Liver (tissue), 9 donors: ENCODE results near the gene SOX5. TPM values are rescaled to one million over a fixed set of nuclear protein-coding genes. Genes with fewer than 3 reads are reported as not detected.

ENCODE experiments used
- DNase-seq: peaks from one replicate; pipeline ENCODE4 v3.0.0-alpha.2; 2017; ENCODE audit warnings: low spot score
- H3K27ac ChIP-seq, 2 donors: one replicate each; pipeline ENCODE4 v1.7.0; 2013; ENCODE audit warnings: inconsistent platforms in 2 of 2, low read length in 2 of 2, control low read depth in 1 of 2, low read depth in 1 of 2, mild to moderate bottlenecking in 1 of 2
- H3K27me3 ChIP-seq, 4 donors: one replicate each; pipeline versions ENCODE4 v1.6.1 to v1.7.0; 2013; ENCODE audit warnings: low read length in 3 of 4, inconsistent platforms in 1 of 4, mild to moderate bottlenecking in 1 of 4, moderate library complexity in 1 of 4; ENCODE audit not compliant: control insufficient read depth in 4 of 4, insufficient read depth in 4 of 4
- H3K36me3 ChIP-seq, 4 donors: one replicate each; pipeline versions ENCODE4 v1.6.1 to v1.7.0; 2013; ENCODE audit warnings: low read length in 3 of 4, mild to moderate bottlenecking in 3 of 4, low read depth in 1 of 4, moderate library complexity in 1 of 4; ENCODE audit not compliant: control insufficient read depth in 4 of 4, insufficient read depth in 3 of 4
- H3K4me1 ChIP-seq, 4 donors: one replicate each; pipeline versions ENCODE4 v1.6.1 to v1.7.0; 2013; ENCODE audit warnings: low read length in 3 of 4, mild to moderate bottlenecking in 3 of 4, moderate library complexity in 1 of 4; ENCODE audit not compliant: control insufficient read depth in 4 of 4, insufficient read depth in 4 of 4
- H3K4me3 ChIP-seq, 3 donors: one replicate each; pipeline versions ENCODE4 v1.6.1 to v1.7.0; 2013; ENCODE audit warnings: low read length in 3 of 3, control low read depth in 1 of 3, low read depth in 1 of 3, mild to moderate bottlenecking in 1 of 3
- H3K9ac ChIP-seq, 2 donors: one replicate each; pipeline ENCODE4 v1.7.0; 2013; ENCODE audit warnings: low read length in 2 of 2, mild to moderate bottlenecking in 2 of 2, moderate library complexity in 2 of 2, control low read depth in 1 of 2, low read depth in 1 of 2
- H3K9me3 ChIP-seq, 4 donors: one replicate each; pipeline versions ENCODE4 v1.6.1 to v1.7.0; 2013; ENCODE audit warnings: low read length in 3 of 4; ENCODE audit not compliant: control insufficient read depth in 4 of 4
- ATF3 ChIP-seq: IDR thresholded peaks from 2 replicates; pipeline ENCODE4 v1.6.1; 2016; ENCODE audit warnings: antibody characterized with exemption
- CTCF ChIP-seq: fragments of 150-350 bp; IDR thresholded peaks from 2 replicates; pipeline ENCODE4 v1.5.1; 2017; ENCODE audit warnings: improper control_type of control experiment, low read depth, low read length; ENCODE audit not compliant: missing input control
- EGR1 ChIP-seq, 2 donors: IDR thresholded peaks; 2 replicates each; pipeline ENCODE4 v1.6.1; 2016 to 2018; ENCODE audit warnings: antibody characterized with exemption in 2 of 2, low read depth in 2 of 2
- FOXA2 ChIP-seq: IDR thresholded peaks from 2 replicates; pipeline ENCODE4 v1.6.1; 2016; ENCODE audit warnings: antibody characterized with exemption
- GABPA ChIP-seq, 2 donors: IDR thresholded peaks in 1 of 2; conservative IDR thresholded peaks in 1 of 2; 2 replicates each; pipeline ENCODE4 v1.6.1; 2016; ENCODE audit warnings: antibody characterized with exemption in 2 of 2, mild to moderate bottlenecking in 1 of 2, moderate library complexity in 1 of 2
- HNF4A ChIP-seq, 2 donors: conservative IDR thresholded peaks; 2 replicates each; pipeline ENCODE4 v1.6.1; 2016; ENCODE audit warnings: antibody characterized with exemption in 2 of 2, mild to moderate bottlenecking in 2 of 2
- MAX ChIP-seq: IDR thresholded peaks from 2 replicates; pipeline ENCODE4 v1.6.1; 2016; ENCODE audit warnings: antibody characterized with exemption
- NR2F2 ChIP-seq: IDR thresholded peaks from 2 replicates; pipeline ENCODE4 v1.6.1; 2016; ENCODE audit warnings: antibody characterized with exemption
- RAD21 ChIP-seq, 2 donors: IDR thresholded peaks; 2 replicates each; pipeline ENCODE4 v1.6.1; 2016; ENCODE audit warnings: antibody characterized with exemption in 2 of 2, mild to moderate bottlenecking in 2 of 2
- REST ChIP-seq: IDR thresholded peaks from 2 replicates; pipeline ENCODE4 v1.6.1; 2016; ENCODE audit warnings: antibody characterized with exemption, mild to moderate bottlenecking
- RXRA ChIP-seq, 2 donors: IDR thresholded peaks; 2 replicates each; pipeline ENCODE4 v1.6.1; 2017 to 2018; ENCODE audit warnings: antibody characterized with exemption in 2 of 2, mild to moderate bottlenecking in 1 of 2
- SP1 ChIP-seq: IDR thresholded peaks from 2 replicates; pipeline ENCODE4 v1.6.1; 2018; ENCODE audit warnings: antibody characterized with exemption, mild to moderate bottlenecking
- TAF1 ChIP-seq: conservative IDR thresholded peaks from 2 replicates; pipeline ENCODE4 v1.6.1; 2016; ENCODE audit warnings: antibody characterized with exemption, mild to moderate bottlenecking
- YY1 ChIP-seq: IDR thresholded peaks from 2 replicates; pipeline ENCODE4 v1.6.1; 2016; ENCODE audit warnings: antibody characterized with exemption, mild to moderate bottlenecking
- ZBTB33 ChIP-seq: IDR thresholded peaks from 2 replicates; pipeline ENCODE4 v1.6.1; 2016; ENCODE audit warnings: antibody characterized with exemption
- WGBS: extraction: QIAGEN DNeasy Blood & Tissue Kit; methylation state at CpG from one replicate; pipeline ENCODE4 v1.1.7; 2013; 5-methylcytosine and 5-hydroxymethylcytosine counted together
- polyA plus RNA-seq, 2 donors: library from polyadenylated mRNA; stranded (reverse) in 1 of 2; unstranded in 1 of 2; fragments of 200-250 nt in 1 of 2; fragments of >200 nt in 1 of 2; fragmentation: Nextera tagmentation in 1 of 2; extraction: Ambion mirVana in 1 of 2; gene quantifications; one replicate each; pipeline versions ENCODE4 v1.2.1 to v1.2.3, GENCODE V29; 2013 to 2015
- total RNA-seq, 2 donors: library from RNA; depleted of rRNA; stranded (reverse); fragments of >200 nt; gene quantifications; one replicate each; pipeline ENCODE4 v1.2.3, GENCODE V29; 2014
- donor health status: healthy.
- donor health status: healthy.
- donor health status: healthy.
- donor health status: healthy.
- donor health status: healthy.

SOX5 gene
- total and polyA plus RNA-seq, 4 donors = 2.3 to 42.4 (median 12.3) TPM

GRCh38 chr12:23851602-23852001 lies 97.9 kb downstream of the SOX5 start:
- no peaks in the 10 kb centered on the region for H3K9me3 ChIP-seq
- no peaks in the 10 kb centered on the region for H3K27me3 ChIP-seq
- 90% methylated on average over 2 of the region's 2 CpGs for WGBS
- no peak overlapping the region for H3K4me3 ChIP-seq
- H3K9ac ChIP-seq = no peak overlapping the region
- no peak for DNase-seq
- no peak overlapping the region for H3K27ac ChIP-seq
- no peaks in the 10 kb centered on the region for H3K36me3 ChIP-seq
- H3K4me1 ChIP-seq = no peaks in the 10 kb centered on the region
- TF ChIP-seq FOXA2 = no peak
- no peak for TF ChIP-seq ZBTB33
- no peak for TF ChIP-seq TAF1
- no peak for TF ChIP-seq MAX

GRCh38 chr12:23847857-23848256 lies 101.6 kb downstream of the SOX5 start:
- Histone ChIP-seq H3K4me1 (no peaks in the 10 kb centered on the region), H3K27me3 (no peaks in the 10 kb centered on the region), H3K9me3 (no peaks in the 10 kb centered on the region), H3K9ac (no peak overlapping the region), H3K36me3 (peaks cover 0 to 11% (median 3%) of the 10 kb centered on the region in 4 donors), H3K27ac (no peak overlapping the region), H3K4me3 (no peak overlapping the region)
- WGBS = 95% methylated on average over 3 of the region's 3 CpGs
- TF ChIP-seq SP1 (no peak), NR2F2 (no peak), TAF1 (no peak), GABPA (IDR thresholded peaks at IDR 0.05 in 1 of 2, conservative IDR thresholded peaks at IDR 0.05 in 1 of 2) (no peak)
- DNase-seq = no peak

- no peak overlapping the region for H3K27ac ChIP-seq
- no peak overlapping the region for H3K4me3 ChIP-seq
- H3K9me3 ChIP-seq = no peaks in the 10 kb centered on the region
- H3K4me1 ChIP-seq = no peaks in the 10 kb centered on the region
- no peaks in the 10 kb centered on the region for H3K27me3 ChIP-seq
- H3K9ac ChIP-seq = no peak overlapping the region
- no peak for DNase-seq
- TF ChIP-seq REST (no peak), EGR1 (IDR thresholded peaks at IDR 0.05; ENCODE audit: low read depth in 2 of 2) (no peak), FOXA2 (no peak), ZBTB33 (no peak), ATF3 (no peak), YY1 (no peak), RXRA (IDR thresholded peaks at IDR 0.05) (no peak), RAD21 (IDR thresholded peaks at IDR 0.05) (no peak), CTCF (no peak), TAF1 (no peak), HNF4A (conservative IDR thresholded peaks at IDR 0.05) (no peak)
- H3K36me3 ChIP-seq = peaks cover 0 to 18% (median 3%) of the 10 kb centered on the region in 4 donors
- 90% methylated on average over 4 of the region's 4 CpGs for WGBS
Observed at GRCh38 chr12:23843958-23844357, 105.5 kb downstream of the SOX5 start.
